GM19099 (cell line): Measurements from ENCODE around the gene FXYD2.

Source experiments
- POLR2A ChIP-seq: IDR thresholded peaks from 3 replicates; pipeline ENCODE4 v1.6.1; 2011; ENCODE audit warnings: low read depth; ENCODE audit not compliant: insufficient read length; ENCODE audit errors: extremely low read depth

Gene FXYD2

GRCh38 chr11:117792241-117792640 lies 32.3 kb downstream of the FXYD2 start:
- TF ChIP-seq POLR2A = no peak

GRCh38 chr11:117790279-117790678 lies 34.3 kb downstream of the FXYD2 start:
- no peak for TF ChIP-seq POLR2A

- no peak for TF ChIP-seq POLR2A
These were observed 35.3 kb downstream of the FXYD2 start for GRCh38 chr11:117789241-117789640.

DNA sequence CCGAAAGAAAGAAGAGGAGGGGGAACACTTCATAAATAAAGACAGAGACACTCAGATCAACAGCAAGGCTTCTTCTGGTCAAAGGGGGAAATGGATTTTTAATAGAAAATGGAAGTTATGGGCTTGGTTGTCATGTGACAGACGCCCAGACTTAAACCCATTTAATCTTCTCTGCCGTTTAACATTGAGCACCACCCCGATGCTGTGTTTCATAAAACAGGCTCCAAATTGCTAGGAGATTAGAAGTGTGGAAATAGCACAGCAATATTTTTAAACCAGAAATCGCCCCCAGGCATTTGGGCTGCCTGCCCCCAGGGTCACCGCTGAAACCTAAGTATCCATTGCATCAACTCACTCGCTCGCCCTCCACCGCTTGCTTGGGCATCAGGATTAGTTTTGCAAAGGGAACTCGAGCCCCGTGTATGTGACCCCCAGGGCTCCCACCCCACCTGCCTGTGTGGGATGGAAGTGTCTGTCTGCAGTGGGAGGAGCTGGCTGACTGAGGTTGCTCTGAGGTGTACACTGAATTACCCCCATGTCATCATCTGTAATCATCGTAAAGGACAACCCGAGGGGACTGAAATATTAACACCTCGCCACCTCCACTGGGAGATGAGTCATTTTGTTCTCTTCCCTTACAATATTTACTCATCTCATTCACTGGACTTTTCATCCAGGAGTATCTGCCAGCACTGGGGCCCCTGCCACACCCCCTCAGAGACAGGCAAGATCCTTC lies 38.2 kb downstream of the FXYD2 start:
- TF ChIP-seq POLR2A = no peak

- no peak for TF ChIP-seq POLR2A
These were observed 42.4 kb downstream of the FXYD2 start for GRCh38 chr11:117782101-117782500.

- TF ChIP-seq POLR2A = no peak
These were observed 42.9 kb downstream of the FXYD2 start for GRCh38 chr11:117781627-117782026.

DNA sequence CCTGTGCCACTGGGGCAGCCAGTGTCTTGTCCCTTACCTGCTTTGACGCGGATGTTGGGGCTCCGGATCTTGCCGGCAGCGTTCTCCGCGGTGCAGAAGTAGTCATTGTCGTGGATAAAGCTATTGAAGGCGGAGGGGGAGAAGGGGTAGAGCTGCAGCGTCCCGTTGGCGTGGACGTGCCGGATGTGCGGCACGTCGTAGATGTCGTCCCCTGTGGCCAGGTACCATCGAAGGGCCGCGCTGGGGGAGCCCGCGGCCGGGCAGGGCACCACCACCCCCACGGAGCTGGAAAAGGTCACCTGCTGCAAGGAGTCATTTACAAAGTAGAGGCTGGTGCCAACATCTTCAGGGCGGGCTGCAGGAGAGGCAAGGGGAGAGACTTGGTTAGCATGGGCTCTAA lies 44.1 kb downstream of the FXYD2 start:
- no peak for TF ChIP-seq POLR2A

DNA sequence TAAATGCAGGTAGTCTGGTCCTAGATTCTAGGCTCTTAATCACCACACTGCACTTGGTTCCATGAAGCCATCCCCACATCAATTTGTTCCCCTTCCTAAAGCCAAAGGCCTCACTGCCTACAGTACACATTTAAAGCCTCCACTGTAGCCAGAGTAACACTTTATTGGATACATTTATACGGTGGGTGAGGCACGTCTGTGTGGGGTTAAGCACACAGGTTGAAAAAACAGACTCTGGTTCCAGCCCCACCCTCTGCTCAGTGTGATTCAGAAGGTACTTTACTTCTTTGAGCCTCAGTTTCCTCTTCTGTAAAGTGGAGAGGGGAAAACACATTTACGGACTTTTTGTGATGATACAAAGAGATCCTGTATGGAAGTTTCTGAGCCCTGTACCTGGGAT lies 50.0 kb downstream of the FXYD2 start:
- no peak for TF ChIP-seq POLR2A

GRCh38 chr11:117772360-117772759 lies 52.2 kb downstream of the FXYD2 start:
- no peak for TF ChIP-seq POLR2A

DNA sequence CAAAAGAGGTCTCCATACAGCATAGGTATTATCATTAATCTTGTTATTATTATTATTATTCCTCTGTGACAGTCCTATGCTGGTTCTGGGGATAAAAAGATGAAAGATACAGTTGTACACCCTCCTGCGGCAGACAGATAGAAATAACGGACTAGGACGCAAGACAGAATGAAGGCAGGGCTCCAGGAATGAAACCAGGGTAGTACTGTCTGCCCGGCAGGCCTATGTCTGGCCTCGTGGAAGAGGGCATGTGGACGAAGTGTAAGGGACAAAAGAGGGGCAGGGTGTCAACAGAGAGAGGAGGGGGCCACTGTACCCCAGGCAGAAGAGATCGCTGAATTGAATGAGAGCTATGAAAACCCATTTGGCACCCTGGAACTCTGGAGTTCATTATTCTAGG lies 52.7 kb downstream of the FXYD2 start:
- TF ChIP-seq POLR2A = no peak

DNA sequence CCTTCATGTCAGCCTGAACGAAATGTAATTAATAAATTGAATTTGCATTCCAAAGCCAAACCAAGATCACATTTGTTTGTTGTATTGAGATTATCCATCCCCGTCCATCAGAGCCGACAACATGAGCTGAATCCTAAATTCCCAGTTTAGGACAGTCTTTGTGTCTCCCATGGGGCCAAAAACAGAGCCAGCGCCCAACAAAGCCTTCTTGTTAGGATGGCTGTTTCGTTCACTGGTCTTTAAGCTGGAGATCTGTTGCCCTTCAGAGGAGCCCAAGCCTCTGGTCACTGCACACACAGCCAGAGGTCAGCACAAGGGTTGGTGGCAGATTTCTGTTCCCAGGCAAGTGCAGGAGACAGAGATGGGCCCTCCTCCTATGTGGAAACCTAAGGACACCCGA lies 53.3 kb downstream of the FXYD2 start:
- no peak for TF ChIP-seq POLR2A

- no peak for TF ChIP-seq POLR2A
These were observed 54.5 kb downstream of the FXYD2 start for GRCh38 chr11:117770061-117770460.
